AG10803 (cell line): ENCODE results near the gene ITGB5.
A peak's percentile ranks its signal among the peaks of the same experiment; 100 is the strongest.

ENCODE experiments used
- DNase-seq: peaks from one replicate; pipeline ENCODE4 v3.0.0; 2010; ENCODE audit warnings: low read depth
- H3K4me3 ChIP-seq: 2 replicates; pipeline ENCODE4 v1.5.1; 2011; ENCODE audit warnings: mild to moderate bottlenecking, low read length, control low read depth
- CTCF ChIP-seq: conservative IDR thresholded peaks from 2 replicates; pipeline ENCODE4 v1.5.1; 2011; ENCODE audit warnings: mild to moderate bottlenecking, low read length, control low read depth, inconsistent platforms

The ITGB5 gene

GRCh38 chr3:124763644-124764358 lies 123.4 kb downstream of the ITGB5 start:
- no peak for TF ChIP-seq CTCF
- no peak for DNase-seq
- H3K4me3 ChIP-seq: no peak overlapping the region

GRCh38 chr3:124763206-124763605 lies 124.0 kb downstream of the ITGB5 start:
- no peak for TF ChIP-seq CTCF
- H3K4me3 ChIP-seq: no peak overlapping the region
- no peak for DNase-seq

- TF ChIP-seq CTCF: no peak
- no peak overlapping the region for H3K4me3 ChIP-seq
- no peak for DNase-seq
Observed at GRCh38 chr3:124762661-124763011, 124.5 kb downstream of the ITGB5 start.

GRCh38 chr3:124761935-124762660 lies 125.1 kb downstream of the ITGB5 start:
- DNase-seq: no peak
- no peak for TF ChIP-seq CTCF
- H3K4me3 ChIP-seq: no peak overlapping the region

- no peak overlapping the region for H3K4me3 ChIP-seq
- DNase-seq: peak; percentile 92
- peak; percentile 94 for TF ChIP-seq CTCF
Observed at GRCh38 chr3:124761250-124761796, 125.8 kb downstream of the ITGB5 start.

GRCh38 chr3:124760601-124761000 lies 126.6 kb downstream of the ITGB5 start:
- DNase-seq: peak; percentile 83
- H3K4me3 ChIP-seq: no peak overlapping the region
- TF ChIP-seq CTCF: no peak
